Measurements from ENCODE around the gene PPP1R13B.
"Not testable (repeated sequence)": the region's sequence is repeated elsewhere in the genome, so short reads cannot be mapped to it uniquely, and the experiment has no call there.

PPP1R13B gene

GRCh38 chr14:103828315-103828967, 18.9 kb downstream of the PPP1R13B start:
- no peak for FAIRE-seq

GRCh38 chr14:103825101-103825500, 22.3 kb downstream of the PPP1R13B start:
- no peak for FAIRE-seq

GRCh38 chr14:103820908-103821307, 26.5 kb downstream of the PPP1R13B start:
- FAIRE-seq, result no peak

DNA sequence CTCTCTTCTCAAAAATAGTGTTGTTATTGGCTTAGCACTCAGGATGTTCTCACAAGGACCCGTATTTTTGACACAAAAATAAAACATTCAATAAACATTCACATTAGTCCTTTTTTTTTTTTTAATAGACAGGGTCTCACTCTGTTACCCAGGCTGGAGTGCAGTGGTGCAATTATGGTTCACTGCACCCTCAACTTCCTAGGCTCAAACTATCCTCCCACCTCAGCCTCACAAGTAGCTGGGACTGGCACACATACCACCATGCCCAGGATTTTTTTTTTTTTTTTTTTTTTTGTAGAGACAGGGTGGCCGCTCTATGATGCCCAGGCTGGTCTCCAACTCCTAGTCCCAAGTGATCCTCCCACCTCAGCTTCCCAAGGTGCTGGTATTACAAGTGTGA, 27.0 kb downstream of the PPP1R13B start:
- no peak for FAIRE-seq

- FAIRE-seq, result no peak
Observed at GRCh38 chr14:103819503-103820307, 27.7 kb downstream of the PPP1R13B start.

DNA sequence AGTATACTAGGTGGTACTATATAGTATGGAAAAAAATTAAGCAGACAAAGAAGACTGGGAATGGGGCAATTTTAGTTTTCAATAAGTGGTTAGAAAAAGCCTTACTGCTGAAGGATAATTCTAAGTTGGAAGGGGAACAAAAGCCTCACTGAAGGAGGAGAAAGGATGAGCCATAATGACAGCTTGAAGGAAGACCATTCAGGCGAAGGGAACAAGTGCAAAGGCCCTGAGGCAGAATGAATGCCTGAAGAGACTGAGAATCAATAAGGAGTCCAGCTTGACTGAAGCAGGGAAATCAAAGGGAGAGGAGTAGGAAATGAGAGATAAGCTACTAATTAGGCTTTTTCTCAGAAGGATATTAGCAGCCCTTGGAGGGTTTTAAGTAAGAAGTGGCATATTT, 28.5 kb downstream of the PPP1R13B start:
- FAIRE-seq, result no peak

GRCh38 chr14:103818422-103818821, 29.0 kb downstream of the PPP1R13B start:
- FAIRE-seq, result no peak

DNA sequence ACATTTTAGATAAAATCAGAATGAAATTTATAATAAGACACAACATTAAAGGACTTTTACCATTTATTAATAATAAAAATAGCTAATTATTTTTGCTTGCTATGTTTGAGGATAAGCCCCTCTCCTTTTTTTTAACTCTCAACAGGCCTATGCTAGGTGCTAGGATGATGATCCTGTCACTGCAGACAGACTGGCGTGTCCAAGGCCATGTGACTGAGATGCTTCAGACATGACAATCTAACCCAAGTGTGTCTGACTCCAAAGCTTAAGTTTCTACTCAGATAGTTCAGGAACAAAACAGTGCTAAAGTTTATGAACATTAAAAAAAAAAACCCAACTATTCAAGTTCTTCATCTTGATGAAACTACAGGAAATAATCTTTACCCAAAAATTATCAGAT, 29.8 kb downstream of the PPP1R13B start:
- FAIRE-seq, result no peak

GRCh38 chr14:103816991-103817390, 30.4 kb downstream of the PPP1R13B start:
- FAIRE-seq, result no peak

DNA sequence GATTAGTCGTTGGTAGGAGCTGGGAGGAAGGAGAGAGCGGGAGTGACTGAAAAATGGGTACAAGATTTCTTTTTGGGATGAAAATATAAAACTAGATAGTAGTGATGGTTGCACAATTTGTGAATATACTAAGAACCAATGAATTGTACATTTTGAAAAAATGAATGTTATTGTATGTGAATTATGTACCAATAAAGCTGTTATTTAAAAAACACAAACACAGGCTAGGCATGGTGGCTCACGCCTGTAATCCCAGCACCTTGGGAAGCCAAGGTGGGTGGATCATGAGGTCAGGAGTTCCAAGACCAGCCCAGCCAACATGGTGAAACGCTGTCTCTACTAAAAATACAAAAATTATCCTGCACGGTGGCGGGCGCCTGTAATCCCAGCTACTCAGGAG, 32.1 kb downstream of the PPP1R13B start:
- no peak for FAIRE-seq

DNA sequence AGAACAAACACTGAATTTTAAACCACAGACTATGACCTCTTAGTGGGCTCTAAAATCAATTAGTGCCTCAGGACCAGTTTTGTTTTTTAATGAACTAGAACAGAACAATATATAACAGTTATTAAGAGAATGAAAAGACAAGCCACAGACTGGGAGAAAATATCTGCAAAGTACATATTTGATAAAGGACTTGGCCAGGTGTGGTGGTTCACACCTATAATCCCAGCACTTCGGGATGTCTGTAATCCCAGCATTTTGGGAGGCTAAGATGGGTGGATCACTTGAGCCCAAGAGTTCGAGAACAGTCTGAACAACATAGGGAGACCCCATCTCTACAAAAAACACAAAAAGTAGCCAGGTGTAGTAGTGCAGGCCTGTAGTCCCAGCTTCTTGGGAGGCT, 36.2 kb downstream of the PPP1R13B start:
- FAIRE-seq, result no peak

GRCh38 chr14:103808403-103809001, 38.9 kb downstream of the PPP1R13B start:
- FAIRE-seq, result no peak

DNA sequence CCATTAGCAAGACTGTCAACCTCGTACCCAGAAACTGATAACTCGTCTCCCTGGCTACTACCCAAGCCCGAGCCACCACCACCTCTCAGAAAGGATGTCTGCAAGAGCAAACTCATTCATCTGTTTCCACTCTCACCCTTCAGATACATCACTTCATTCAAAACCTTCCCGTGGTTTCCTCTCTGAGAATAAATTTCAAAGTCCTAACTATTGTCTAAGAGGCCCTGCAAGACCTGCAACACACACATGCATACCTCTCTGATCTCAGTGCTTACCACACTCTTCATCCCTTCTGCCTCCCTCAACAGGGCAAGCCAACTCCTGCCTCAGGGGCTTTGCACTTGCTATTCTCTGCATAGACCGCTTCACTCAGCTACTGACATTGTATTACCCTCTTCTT, 40.6 kb downstream of the PPP1R13B start:
- FAIRE-seq, result no peak

DNA sequence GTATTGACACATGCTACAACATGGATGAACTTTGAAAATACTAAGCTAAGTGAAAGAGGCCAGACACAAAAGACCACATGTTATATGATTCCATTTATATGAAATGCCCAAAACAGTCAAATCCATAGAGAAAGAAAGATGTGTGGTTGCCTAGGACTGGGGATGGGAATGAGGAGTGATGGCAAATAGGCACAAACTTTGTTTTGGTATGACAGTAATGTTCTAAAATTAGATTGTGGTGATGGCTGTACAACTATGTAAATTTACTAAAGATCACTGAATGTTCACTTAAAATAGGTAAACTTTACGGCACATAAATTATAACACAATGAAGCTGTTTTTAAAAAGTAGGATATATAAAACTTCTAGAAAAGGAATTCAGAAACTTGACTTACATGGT, 41.7 kb downstream of the PPP1R13B start:
- FAIRE-seq, result no peak

DNA sequence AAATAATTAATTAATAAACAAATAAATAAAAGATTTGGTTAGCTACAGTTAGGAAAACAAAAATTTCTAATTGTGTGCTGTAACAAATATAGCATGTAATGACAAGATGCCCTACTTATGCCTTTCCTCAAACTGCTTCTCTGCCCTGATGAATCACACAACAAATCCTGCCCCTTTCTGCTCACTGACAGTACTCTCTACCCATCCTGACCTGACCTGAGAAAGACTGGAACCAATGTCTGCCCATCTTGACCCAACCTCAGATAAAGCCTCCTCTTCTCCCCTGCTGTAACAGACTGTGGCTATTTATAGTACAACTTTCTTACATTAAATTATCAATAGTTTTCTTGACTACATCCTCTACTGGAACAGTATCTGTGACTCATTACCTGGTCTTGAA, 43.7 kb downstream of the PPP1R13B start:
- no peak for FAIRE-seq

DNA sequence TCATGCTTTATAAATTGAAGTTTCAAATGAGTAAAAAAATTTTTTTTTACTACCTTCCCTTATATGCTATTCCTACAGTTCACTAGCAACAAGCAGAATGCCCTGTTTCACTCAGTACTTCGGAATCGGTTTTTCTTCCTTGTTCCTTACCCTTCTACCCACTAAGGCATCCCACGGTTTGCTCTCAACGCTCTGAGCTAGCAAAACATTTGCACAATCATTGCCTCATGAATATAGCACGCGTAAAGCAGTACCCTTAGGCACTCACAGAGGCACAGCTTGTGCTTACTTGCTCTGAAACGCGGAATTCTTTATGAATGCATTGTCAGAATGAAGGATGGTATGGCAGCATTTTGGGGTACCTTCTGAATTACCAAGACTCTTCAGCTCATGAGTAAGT, 45.0 kb downstream of the PPP1R13B start:
- no peak for FAIRE-seq

DNA sequence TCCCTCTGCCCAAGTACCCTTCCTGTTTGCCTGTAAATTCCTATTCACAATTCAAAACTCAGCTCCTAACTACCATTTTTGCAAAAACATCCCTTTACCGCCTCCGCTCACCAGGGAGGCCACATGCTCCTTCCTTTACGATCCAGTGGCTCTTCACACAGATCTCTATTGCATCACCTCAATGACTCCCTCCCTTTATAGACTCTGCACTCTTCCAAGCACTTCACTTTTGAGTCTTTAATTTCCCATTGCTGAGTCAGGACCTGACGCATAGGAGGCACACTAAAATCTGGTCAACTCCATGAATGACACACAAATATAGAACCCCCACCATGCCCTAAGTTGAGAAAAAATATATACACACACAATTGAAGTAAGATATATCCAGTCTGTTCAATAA, 45.9 kb downstream of the PPP1R13B start:
- no peak for FAIRE-seq

DNA sequence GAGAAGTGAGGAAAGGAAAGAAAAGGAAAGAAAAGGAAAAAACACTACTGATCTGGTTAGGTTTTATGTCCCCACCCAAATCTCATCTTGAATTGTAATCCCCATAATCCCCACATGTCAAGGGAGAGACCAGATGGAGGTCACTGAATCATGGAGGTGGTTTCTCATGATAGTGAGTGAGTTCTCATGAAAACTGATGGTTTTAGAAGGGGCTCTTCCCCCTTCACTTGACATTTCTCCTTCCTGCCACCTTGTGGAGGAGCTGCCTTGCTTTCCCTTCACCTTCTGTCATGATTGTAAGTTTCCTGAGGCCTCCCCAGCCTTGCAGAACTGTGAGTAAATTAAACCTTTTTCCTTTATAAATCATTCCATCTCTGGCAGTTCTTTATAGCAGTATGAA, 54.2 kb downstream of the PPP1R13B start:
- not testable (repeated sequence) for FAIRE-seq

DNA sequence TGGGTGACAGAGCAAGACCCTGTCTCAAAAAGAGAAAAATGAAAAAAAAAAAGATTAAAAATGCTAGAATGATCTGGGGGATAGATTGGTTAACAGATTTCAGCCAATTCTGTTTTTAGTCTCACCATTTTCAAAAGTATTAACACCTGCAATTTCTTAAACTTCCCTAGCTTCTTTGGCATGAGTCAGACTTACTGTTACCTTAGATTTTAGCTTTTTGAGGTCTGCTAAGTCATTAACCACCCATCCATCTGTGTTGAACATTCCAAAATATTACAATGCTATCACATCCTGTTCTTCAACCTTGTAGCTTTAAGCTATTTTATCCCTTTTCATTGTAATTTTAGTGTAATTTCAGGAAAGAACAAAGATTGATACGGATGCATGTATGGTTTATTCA, 59.3 kb downstream of the PPP1R13B start:
- no peak for FAIRE-seq

DNA sequence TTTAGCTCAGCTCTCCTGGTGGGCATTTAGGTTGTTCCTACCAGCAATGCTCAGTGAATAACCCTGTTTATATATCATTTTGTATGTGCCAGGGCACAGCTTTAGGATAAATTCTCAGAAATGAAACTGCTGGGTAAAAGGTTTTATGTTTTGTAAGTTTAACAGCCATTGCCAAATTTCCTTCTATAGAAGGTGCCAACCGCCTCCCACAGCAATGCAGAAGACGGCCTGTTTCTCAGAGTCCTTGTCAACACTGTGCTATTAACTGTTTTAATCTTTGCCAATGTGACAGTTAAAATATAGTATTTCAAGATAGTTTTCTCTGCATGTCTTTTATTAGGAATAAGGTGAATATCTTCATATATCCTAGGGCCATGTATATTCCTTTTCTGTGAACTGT, 65.0 kb downstream of the PPP1R13B start:
- no peak for FAIRE-seq

DNA sequence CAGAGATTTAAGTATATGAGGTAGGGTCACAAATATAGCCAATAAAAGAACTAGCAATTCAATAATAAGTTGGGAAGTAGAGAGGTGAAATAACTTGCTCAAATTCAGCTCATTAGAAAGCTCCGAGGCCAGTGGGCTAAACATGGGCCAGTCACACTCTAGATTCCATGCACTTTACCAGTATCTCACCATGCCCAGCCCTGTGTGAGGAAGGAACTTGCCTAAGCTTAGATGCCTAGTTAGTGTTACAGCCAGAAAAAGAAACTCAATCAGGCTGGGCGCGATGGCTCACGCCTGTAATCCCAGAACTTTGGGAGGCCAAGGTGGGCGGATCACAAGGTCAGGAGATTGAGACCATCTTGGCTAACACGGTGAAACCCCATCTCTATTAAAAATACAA, 71.1 kb downstream of the PPP1R13B start:
- FAIRE-seq, result not testable (repeated sequence)

- no peak for FAIRE-seq
Observed at GRCh38 chr14:103775506-103775905, 71.9 kb downstream of the PPP1R13B start.

DNA sequence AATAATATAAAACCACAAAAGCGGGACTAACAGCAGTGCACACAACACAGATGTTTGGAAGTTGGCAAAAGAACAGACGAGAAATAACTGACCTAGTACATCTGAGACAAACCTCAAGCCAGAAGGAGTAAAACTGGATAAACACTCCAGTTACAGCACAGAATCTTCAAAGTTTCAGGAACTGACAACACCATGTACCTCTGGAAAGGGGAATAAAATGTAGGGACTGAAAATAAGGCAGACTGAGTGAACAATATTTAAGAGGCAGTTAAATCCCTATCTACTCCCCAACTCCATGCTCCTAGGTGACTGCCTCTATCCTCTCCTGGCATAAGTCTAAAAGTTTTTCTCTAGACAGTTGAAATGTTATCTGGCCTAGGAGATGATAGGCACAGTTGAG, 73.9 kb downstream of the PPP1R13B start:
- FAIRE-seq, result no peak

GRCh38 chr14:103772078-103772712, 75.2 kb downstream of the PPP1R13B start:
- FAIRE-seq, result no peak

Data from colon (tissue), 2 donors.